Spinal cord (tissue), 10 donors: Measurements from ENCODE around the gene TLN1. TPM values are rescaled to one million over a fixed set of nuclear protein-coding genes. Genes with fewer than 3 reads are reported as not detected.

Experiments
- DNase-seq, 6 donors: peaks; one replicate each; pipeline versions ENCODE4 v3.0.0 to v3.0.0-alpha.2; 2013 to 2015; ENCODE audit warnings: low spot score in 6 of 6, low read depth in 4 of 6
- H3K27ac ChIP-seq: one replicate; pipeline ENCODE4 v1.5.1; 2013; ENCODE audit warnings: low read depth, low read length, control low read depth
- H3K27me3 ChIP-seq: one replicate; pipeline ENCODE4 v1.6.1; 2013; ENCODE audit warnings: low read length; ENCODE audit not compliant: control insufficient read depth, insufficient read depth
- H3K36me3 ChIP-seq: one replicate; pipeline ENCODE4 v1.6.1; 2013; ENCODE audit warnings: low read length; ENCODE audit not compliant: control insufficient read depth, insufficient read depth
- H3K4me1 ChIP-seq: one replicate; pipeline ENCODE4 v1.6.1; 2013; ENCODE audit warnings: low read length; ENCODE audit not compliant: control insufficient read depth, insufficient read depth
- H3K4me3 ChIP-seq: one replicate; pipeline ENCODE4 v1.5.1; 2013; ENCODE audit warnings: low read depth, low read length, control low read depth
- H3K9me3 ChIP-seq: one replicate; pipeline ENCODE4 v1.6.1; 2013; ENCODE audit warnings: low read length; ENCODE audit not compliant: control insufficient read depth, insufficient read depth
- WGBS: methylation state at CpG from one replicate; pipeline ENCODE4 v1.1.5; 2013; ENCODE audit warnings: missing lambda C conversion rate; ENCODE audit not compliant: insufficient coverage; 5-methylcytosine and 5-hydroxymethylcytosine counted together
- polyA plus RNA-seq, 2 donors: library from polyadenylated mRNA; unstranded; fragments of 120-200 nt; gene quantifications; one replicate each; pipeline ENCODE4 v1.2.1, GENCODE V29; 2013; ENCODE audit not compliant: insufficient read length in 2 of 2
- total RNA-seq, 2 donors: library from RNA; depleted of rRNA in 1 of 2; stranded (reverse); fragments of 120-200 nt in 1 of 2; fragments of >200 nt in 1 of 2; gene quantifications; one replicate each; pipeline versions ENCODE4 v1.2.3 to v1.2.4, GENCODE V29; 2013 to 2014
- donor health status: healthy.

Gene TLN1
- total and polyA plus RNA-seq, 4 donors = 73.7 to 135 (median 83.0) TPM

- 87% methylated on average over 10 of the region's 10 CpGs for WGBS
- no peak for DNase-seq
- H3K27me3 ChIP-seq = no peaks in the 10 kb centered on the region
- H3K27ac ChIP-seq = no peak overlapping the region
- no peaks in the 10 kb centered on the region for H3K9me3 ChIP-seq
- H3K4me1 ChIP-seq = peaks cover 12% of the 10 kb centered on the region
- peaks cover 18% of the 10 kb centered on the region for H3K36me3 ChIP-seq
- H3K4me3 ChIP-seq = no peak overlapping the region
These were observed 49.3 kb downstream of the TLN1 start for GRCh38 chr9:35682520-35683315.

GRCh38 chr9:35682051-35682450 lies 49.9 kb downstream of the TLN1 start:
- Histone ChIP-seq H3K9me3 (no peaks in the 10 kb centered on the region), H3K4me1 (peaks cover 12% of the 10 kb centered on the region), H3K36me3 (peaks cover 18% of the 10 kb centered on the region), H3K27me3 (no peaks in the 10 kb centered on the region), H3K27ac (no peak overlapping the region), H3K4me3 (no peak overlapping the region)
- no peak for DNase-seq
- 87% methylated on average over 4 of the region's 6 CpGs for WGBS

- H3K27me3 ChIP-seq = no peaks in the 10 kb centered on the region
- peaks cover 9% of the 10 kb centered on the region for H3K4me1 ChIP-seq
- 71% methylated on average over 3 of the region's 3 CpGs for WGBS
- DNase-seq = no peak
- no peaks in the 10 kb centered on the region for H3K9me3 ChIP-seq
- peaks cover 18% of the 10 kb centered on the region for H3K36me3 ChIP-seq
- no peak overlapping the region for H3K27ac ChIP-seq
- H3K4me3 ChIP-seq = no peak overlapping the region
These were observed 50.5 kb downstream of the TLN1 start for GRCh38 chr9:35681341-35682002.

- Histone ChIP-seq H3K27me3 (no peaks in the 10 kb centered on the region), H3K36me3 (peaks cover 17% of the 10 kb centered on the region), H3K4me1 (peaks cover 9% of the 10 kb centered on the region), H3K4me3 (no peak overlapping the region), H3K27ac (no peak overlapping the region), H3K9me3 (no peaks in the 10 kb centered on the region)
- DNase-seq = no peak
- WGBS = 47% methylated on average over 14 of the region's 15 CpGs
These were observed 51.5 kb downstream of the TLN1 start for GRCh38 chr9:35680331-35681105.

GRCh38 chr9:35679766-35680330 lies 52.1 kb downstream of the TLN1 start:
- DNase-seq = no peak
- Histone ChIP-seq H3K36me3 (peaks cover 10% of the 10 kb centered on the region), H3K4me3 (no peak overlapping the region), H3K27ac (no peak overlapping the region), H3K27me3 (no peaks in the 10 kb centered on the region), H3K4me1 (peaks cover 13% of the 10 kb centered on the region), H3K9me3 (no peaks in the 10 kb centered on the region)
- WGBS = 79% methylated on average over 8 of the region's 8 CpGs

- H3K27ac ChIP-seq = no peak overlapping the region
- no peaks in the 10 kb centered on the region for H3K27me3 ChIP-seq
- H3K36me3 ChIP-seq = peaks cover 5% of the 10 kb centered on the region
- no peak for DNase-seq
- H3K9me3 ChIP-seq = no peaks in the 10 kb centered on the region
- 100% methylated on average over 2 of the region's 5 CpGs for WGBS
- no peak overlapping the region for H3K4me3 ChIP-seq
- peaks cover 13% of the 10 kb centered on the region for H3K4me1 ChIP-seq
These were observed 52.9 kb downstream of the TLN1 start for GRCh38 chr9:35679091-35679490.

GRCh38 chr9:35675732-35676392 lies 56.1 kb downstream of the TLN1 start:
- peak in 4 of 6 donors; percentile 56 to 96 (median 77) for DNase-seq
- peak overlapping the region; percentile 7 for H3K27ac ChIP-seq
- no peaks in the 10 kb centered on the region for H3K36me3 ChIP-seq

GRCh38 chr9:35675204-35675603 lies 56.8 kb downstream of the TLN1 start:
- 26% methylated on average over 12 of the region's 13 CpGs for WGBS
- peak in 1 of 6 donors; percentile 49 for DNase-seq
- Histone ChIP-seq H3K4me3 (peak overlapping the region; percentile 62), H3K36me3 (no peaks in the 10 kb centered on the region), H3K9me3 (no peaks in the 10 kb centered on the region), H3K27me3 (no peaks in the 10 kb centered on the region), H3K27ac (no peak overlapping the region), H3K4me1 (peaks cover 22% of the 10 kb centered on the region)

More at GRCh38 chr9:35675732-35676392, 56.1 kb downstream of the TLN1 start:
- Histone ChIP-seq H3K4me3 (peak overlapping the region; percentile 62), H3K4me1 (peaks cover 22% of the 10 kb centered on the region), H3K9me3 (no peaks in the 10 kb centered on the region), H3K27me3 (no peaks in the 10 kb centered on the region)
- WGBS = 3% methylated on average over 51 of the region's 51 CpGs

GRCh38 chr9:35674025-35674361 lies 58.0 kb downstream of the TLN1 start:
- no peaks in the 10 kb centered on the region for H3K9me3 ChIP-seq
- peaks cover 22% of the 10 kb centered on the region for H3K4me1 ChIP-seq
- 71% methylated on average over 3 of the region's 3 CpGs for WGBS
- H3K36me3 ChIP-seq = no peaks in the 10 kb centered on the region
- DNase-seq = no peak
- no peaks in the 10 kb centered on the region for H3K27me3 ChIP-seq
- no peak overlapping the region for H3K27ac ChIP-seq
- no peak overlapping the region for H3K4me3 ChIP-seq
